NT2/D1 (cell line): ENCODE data around the gene PIP5KL1.

ENCODE experiments used
- SUZ12 ChIP-seq: IDR thresholded peaks from 2 replicates; pipeline ENCODE4 v1.6.1; 2011; ENCODE audit not compliant: insufficient read length, insufficient read depth; ENCODE audit errors: extremely low read depth
- YY1 ChIP-seq: IDR thresholded peaks from 2 replicates; pipeline ENCODE4 v1.6.1; 2011; ENCODE audit not compliant: insufficient read length, insufficient read depth
- ZNF274 ChIP-seq: IDR thresholded peaks from 2 replicates; pipeline ENCODE4 v1.6.1; 2011; ENCODE audit warnings: mild to moderate bottlenecking, low read depth, low read length

- TF ChIP-seq YY1 (no peak), ZNF274 (no peak), SUZ12 (no peak)
Observed at GRCh38 chr9:127937388-127938297, 7.1 kb upstream of the PIP5KL1 start, which contains the start of gene DPM2.
